ENCODE data around the gene MBNL3.
"Not testable (repeated sequence)": the region's sequence is repeated elsewhere in the genome, so short reads cannot be mapped to it uniquely, and the experiment has no call there.

Gene MBNL3

GRCh38 chrX:132333351-132333750, 155.5 kb downstream of the MBNL3 start:
- no peak for TF ChIP-seq CTCF (conservative IDR thresholded peaks at IDR 0.05; ENCODE audit: low read depth, low read length)
- no peak for DNase-seq (ENCODE audit: low read depth)
- no peak overlapping the region for H3K4me3 ChIP-seq (ENCODE audit: low read length)

DNA sequence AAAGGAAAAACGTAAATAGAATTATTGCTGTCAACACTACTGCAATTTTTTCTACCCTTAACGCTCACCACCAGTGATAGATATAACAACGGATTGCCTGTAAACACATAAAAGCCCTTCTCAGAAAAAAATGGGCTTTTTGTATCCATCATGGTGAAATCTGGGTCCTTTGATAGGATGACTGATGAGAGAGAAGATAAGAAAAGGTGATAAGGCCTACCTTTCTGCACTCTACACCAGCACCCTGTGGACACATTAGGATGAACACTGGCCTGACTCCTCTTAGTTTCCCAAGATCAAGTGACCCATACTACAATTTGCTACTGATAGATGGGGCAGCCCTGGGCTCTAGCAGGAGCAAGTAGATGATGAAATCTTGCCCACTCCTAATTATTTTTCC, 157.3 kb downstream of the MBNL3 start:
- no peak overlapping the region for H3K4me3 ChIP-seq (ENCODE audit: low read length)
- TF ChIP-seq CTCF (conservative IDR thresholded peaks at IDR 0.05; ENCODE audit: low read depth, low read length), result no peak
- DNase-seq (ENCODE audit: low read depth), result no peak

DNA sequence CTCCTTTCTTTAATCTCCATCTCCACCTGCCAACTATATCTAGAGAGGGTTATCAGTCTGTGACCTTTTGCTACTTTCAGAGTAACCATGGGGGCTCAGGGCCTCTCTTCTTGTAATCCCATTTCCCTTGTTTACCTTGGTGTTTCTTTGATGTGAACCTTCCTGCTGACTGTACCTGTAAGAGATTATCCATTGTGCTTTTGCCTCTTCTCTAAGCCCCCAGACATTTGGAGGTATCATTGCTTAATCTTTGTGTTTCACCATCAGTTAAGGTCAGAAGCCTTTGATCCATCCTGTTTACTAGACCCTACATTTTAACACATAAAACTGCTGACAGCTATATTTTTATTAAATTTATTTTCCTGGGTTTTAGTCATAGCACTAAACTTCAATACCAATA, 157.8 kb downstream of the MBNL3 start:
- H3K4me3 ChIP-seq (ENCODE audit: low read length), result no peak overlapping the region
- TF ChIP-seq CTCF (conservative IDR thresholded peaks at IDR 0.05; ENCODE audit: low read depth, low read length), result no peak
- DNase-seq (ENCODE audit: low read depth), result no peak

GRCh38 chrX:132330156-132330729, 158.6 kb downstream of the MBNL3 start:
- H3K4me3 ChIP-seq (ENCODE audit: low read length), result no peak overlapping the region
- no peak for TF ChIP-seq CTCF (conservative IDR thresholded peaks at IDR 0.05; ENCODE audit: low read depth, low read length)
- DNase-seq (ENCODE audit: low read depth), result no peak

GRCh38 chrX:132326960-132327359, 161.9 kb downstream of the MBNL3 start:
- H3K4me3 ChIP-seq (ENCODE audit: low read length); DNase-seq (ENCODE audit: low read depth): not testable (repeated sequence)
